IPS-NIHi7 (cell line): Measurements from ENCODE around the gene DDI2.
"Not testable (repeated sequence)": the region's sequence is repeated elsewhere in the genome, so short reads cannot be mapped to it uniquely, and the experiment has no call there.

Experiments
- DNase-seq: peaks from one replicate; pipeline ENCODE4 v3.0.0; 2012; ENCODE audit warnings: mixed read lengths; ENCODE audit errors: extremely low spot score

DDI2 gene

DNA sequence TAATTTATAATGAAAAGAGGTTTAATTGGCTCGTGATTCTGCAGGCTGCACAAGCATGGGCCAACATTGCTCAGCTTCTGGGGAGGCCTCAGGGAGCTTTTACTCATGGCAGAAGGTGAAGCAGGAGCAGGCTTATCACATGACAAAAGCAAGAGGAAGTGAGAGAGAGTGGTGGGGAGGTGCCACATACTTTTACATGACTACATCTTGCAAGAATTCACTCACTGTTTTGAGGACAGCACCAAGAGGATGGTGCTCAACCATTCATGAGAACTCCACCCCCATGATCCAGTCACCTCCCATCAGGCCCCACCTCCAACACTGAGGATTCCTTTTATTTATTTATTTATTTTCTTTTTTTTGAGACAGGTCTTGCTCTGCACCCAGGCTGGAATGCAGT is 61.3 kb downstream of the DDI2 start:
- no peak for DNase-seq

DNA sequence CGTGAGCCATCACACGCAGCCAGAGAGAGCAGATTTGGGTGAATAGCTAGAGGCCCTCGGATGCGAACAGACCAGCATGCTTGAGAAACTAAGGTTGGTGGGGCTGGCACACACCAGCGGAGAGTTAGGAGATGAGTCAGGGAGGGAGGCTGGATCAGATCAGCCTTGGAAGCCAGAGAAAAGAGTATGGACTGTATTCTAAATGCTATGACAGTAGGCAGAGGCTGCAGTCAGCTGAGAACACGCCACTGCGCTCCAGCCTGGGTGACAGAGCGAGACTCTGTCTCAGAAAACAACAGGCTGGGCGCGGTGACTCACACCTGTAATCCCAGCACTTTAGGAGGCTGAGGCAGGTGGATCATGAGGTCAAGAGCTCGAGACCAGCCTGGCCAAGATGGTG is 62.9 kb downstream of the DDI2 start:
- no peak for DNase-seq

DNA sequence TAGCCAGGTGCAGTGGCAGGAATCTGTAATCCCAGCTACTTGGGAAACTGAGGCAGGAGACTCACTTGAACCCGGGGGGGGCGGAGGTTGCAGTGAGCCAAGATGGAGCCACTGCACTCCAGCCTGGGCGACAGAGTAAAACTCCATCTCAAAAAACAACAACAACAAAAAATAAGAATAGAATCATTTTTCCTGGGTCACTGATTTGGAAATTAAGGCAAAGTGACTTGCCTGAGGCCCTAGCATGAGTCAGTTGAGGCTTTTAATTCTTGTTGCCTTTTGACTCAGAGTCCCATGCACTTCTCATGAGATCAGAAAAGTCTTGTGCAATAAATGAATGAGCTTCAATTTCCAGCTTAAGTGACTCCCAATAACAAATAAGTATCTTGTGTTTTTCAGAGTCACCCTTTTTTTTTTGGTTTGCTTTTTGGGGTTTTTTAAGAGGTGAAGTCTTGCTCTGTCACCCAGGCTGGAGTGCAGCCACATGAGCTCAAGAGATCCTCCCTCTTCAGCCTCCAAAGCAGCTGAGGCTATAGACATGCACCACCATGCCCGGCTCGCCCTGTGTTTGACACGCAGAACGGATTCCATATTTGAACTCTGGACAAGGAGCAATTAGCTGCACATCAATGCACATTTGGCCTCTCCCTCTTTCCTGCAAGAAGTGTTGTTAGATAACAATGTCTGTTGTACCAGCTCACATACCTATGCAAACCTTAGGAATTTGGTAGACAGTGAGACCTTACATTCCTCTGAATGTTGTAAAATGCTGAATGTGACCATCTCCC is 63.5 kb downstream of the DDI2 start:
- DNase-seq: no peak

DNA sequence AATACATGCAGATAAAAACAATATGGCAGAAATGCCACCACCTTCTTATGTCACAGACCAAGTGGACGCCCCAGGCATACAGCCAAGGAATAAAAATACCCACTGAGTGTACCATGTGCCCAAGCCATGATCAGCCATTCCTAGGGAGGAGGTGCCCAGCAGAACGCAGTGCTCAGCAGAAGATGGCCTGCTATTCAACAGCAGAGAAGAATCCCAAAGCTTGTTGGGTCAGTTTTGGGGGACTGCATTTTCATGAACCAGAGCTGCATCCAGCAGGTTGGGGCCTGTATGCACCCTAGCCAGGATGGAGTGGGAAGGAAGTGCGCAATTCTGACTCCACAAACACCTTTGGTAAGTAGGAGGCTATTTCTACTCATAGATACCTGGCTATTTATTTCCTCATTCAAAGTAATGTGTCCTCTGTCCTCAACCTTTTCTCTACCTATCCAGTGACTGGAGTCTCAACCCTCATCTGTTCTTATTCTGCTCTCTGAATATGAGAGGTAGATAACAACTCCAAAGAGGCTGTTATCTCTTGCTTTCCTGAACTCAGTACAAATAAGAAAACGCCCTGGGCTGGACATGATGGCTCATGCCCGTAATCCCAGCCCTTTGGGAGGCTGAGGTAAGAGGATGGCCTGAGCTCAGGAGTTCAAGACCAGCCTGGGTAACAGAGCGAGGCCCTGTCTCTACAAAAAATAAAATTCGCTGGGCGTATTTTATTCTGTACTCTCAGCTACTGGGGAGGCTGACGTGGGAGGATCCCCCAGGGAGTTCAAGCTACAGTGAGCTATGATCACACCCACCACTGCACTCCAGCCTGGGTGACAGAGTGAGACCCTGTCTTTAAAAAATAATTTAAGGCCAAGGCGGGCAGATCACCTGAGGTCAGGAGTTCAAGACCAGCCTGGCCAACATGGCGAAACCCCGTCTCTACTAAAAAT is 64.4 kb downstream of the DDI2 start:
- DNase-seq: no peak

DNA sequence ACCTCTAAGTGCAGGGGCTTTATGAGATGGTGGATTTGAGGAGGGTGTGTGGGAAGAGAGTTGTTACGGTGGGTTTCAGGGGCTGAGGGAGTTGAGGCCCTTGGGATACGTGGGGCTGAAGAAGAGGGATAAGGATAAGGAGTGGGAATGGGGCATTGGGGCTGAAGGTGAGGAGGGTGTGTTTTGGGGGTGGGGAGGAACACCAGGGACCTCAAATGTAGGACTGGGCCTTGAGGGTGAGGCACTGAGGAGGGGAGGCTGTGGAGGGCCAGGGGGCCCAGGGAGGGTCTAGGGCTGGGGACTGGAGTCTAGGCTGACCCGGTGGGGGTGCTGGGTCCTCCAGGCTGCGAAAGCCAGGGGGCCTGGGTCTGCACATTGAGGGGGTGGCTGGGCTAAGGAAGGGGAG is 65.7 kb downstream of the DDI2 start:
- DNase-seq: no peak

DNA sequence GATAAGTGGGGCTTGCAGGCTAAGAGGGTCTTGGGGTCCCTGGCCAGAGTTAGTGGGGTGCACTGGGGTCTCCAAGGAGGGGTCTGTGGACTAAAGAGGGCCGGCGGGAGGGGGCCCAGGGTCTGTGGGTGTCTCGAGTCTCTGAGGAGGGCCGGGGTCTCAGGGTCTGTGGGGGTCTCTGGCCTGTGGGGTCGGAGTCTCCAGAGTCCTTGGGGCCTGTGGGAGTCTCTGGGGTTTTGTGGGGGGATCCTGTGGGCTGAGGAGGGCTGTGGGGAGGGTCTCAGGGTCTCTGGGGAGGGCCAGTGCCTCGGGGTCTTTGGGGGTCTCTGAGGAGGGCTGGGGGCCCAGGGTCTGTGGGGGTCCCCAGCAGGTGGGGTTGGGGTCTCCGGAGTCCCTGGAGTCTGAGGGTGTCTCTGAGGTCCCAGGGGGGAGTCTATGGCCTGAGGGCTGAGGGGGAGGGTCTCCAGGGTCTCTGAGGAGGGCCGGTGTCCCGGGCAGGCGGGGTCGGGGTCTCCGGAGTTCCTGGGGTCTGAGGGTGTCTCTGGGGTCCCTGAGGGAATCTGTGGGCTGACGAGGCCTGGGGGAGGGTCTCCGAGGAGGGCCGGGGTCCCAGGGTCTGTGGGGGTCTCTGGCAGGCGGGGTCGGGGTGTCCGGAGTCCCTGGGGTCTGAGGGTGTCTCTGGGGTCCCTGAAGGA is 66.2 kb downstream of the DDI2 start:
- DNase-seq: no peak

DNA sequence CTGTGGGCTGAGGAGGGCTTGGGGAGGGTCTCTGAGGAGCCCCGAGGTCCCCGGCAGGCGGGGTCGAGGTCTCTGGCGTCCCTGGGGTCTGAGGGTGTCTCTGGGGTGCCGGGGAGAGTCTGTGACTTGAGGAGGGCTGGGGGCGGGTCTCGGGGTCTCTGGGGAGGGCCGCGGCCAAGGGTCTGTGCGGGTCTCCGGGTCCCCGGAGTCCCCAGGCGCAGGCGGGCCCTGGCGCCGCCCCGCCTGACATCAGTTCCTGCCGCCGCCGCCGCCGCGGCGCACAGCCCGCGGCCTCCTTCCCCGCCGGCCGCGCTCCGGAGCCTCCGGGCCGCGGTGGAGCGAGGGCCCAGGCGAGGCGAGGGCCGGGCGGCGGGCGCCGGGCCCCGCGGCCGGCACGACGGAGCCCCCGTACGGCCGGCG is 66.8 kb downstream of the DDI2 start, which contains the start of gene PLEKHM2:
TSS of gene PLEKHM2 (plus strand) at position 279 of the 420 bp plus-strand sequence. CDS start 239 bp downstream, outside the sequence.
- peak; percentile 80 for DNase-seq

DNA sequence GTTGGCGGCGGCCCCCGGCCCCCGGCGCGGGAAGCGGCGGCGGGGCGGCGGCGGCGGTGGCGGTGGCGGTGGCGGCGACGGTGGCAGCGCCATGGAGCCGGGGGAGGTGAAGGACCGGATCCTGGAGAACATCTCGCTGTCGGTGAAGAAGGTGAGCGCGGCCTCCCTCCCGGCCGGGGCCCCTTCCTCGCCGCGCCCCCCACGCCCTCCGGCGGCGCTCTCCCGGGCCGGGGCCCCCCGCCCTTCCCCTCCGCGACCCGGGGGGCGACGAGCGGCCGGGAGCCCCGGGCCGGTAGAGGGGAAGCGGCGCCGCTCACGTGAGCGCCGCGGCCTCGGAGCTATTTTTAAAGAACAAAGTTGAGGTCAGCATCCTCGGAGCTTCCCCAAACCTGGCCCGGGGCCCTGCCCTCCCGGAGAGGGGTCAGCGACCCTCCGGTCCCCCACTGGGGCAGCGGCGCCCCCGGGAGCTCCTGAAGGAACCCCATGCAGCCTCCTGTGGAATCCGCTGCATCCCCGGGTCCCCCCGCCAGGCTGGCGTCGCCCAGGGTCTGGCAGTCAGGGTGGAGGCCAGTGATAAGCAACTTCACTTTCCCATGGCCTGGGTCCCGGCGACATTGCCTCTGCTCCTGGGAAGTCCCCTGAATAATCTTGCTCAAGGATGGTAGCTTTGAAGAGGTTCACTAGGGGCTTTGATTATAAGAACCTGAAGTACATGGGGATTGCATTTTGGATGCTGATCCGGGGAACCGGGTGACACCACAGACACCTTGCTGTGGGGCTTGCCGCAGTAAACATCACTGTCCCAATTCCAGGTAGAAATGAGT is 67.4 kb downstream of the DDI2 start:
- peak; percentile 71 for DNase-seq

DNA sequence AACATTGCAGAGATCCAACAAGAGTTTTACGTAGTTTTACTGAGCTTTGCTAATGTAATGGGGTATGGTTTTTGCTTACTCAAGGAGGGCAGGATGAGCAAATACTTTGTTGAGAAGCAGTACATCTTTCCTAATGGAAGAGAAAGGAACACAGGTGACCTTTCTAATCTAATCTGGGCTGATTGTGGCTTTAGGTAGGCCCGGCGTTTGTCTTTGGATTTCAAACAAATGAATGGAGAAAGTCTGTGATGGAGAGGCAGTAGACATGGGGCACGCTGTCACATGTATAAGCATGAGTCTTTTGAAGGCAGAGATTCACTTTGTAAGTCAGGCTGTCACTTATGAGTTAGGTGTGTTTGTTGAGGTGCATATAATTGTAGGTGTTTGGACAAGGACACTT is 68.6 kb downstream of the DDI2 start:
- no peak for DNase-seq

DNA sequence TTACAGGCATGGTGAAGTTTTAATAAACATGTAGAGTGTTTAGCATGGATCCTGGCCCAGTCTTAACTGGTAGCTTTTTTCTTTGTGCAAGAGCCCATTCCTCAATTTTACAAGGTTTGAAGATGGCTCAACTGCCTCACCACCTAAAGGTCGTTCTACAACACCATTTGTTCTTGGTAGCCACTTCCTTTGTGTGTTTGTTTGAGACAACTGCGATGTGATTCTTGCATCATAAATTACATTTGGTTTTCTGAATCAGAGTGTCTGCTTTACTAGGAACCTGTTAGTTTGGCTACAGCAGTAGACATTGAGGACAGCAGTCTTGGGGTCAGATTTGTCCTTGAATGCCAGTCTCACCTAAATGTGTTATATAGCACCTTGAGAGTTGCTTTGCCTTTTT is 70.2 kb downstream of the DDI2 start:
- no peak for DNase-seq

DNA sequence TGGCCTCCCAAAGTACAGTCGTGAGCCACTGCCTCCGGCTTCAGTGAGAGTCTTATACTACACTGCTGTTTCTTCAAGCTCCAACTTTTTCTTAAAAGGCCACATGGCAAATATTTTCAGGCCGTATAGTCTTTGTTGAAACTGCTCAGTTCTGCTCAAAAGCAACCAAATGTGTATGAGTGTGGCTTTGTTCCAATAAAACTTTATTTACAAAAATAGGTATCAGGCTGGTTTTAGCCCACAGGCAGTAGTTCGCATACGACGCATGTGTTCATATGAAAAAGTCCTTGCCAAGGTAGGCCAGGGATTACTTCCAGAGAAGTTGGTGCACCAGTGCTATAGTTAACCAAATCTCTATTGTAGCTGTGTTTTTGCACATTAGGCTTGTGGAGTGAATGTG is 73.1 kb downstream of the DDI2 start:
- DNase-seq: no peak

DNA sequence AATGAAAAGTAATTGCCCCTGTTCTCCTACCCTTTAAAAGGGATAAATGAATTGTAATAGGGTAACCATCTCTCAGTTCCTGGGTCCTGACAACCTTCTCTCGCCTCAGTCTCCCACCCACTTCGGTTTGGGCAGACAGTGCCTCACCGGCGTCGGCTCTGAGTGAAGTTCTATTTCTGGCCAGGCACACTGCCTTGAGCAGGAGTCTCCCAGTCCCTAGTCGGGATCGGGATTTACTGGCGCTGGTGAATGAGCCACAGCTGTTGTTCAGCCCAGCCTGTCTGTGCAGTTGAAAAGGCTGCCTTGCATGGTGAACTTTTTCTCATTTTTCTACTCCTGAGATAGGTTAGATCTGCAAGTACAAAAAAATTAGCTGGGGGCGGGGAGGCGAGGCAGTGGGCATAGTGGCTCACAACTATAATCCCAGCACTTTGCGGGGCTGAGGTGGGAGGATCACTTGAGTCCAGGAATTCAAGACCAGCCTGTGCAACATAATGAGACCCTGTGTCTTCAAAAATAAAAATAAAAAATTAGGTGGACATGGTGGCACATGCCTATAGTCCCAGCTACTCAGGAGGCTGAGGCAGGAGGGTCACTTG is 74.3 kb downstream of the DDI2 start:
- no peak for DNase-seq

DNA sequence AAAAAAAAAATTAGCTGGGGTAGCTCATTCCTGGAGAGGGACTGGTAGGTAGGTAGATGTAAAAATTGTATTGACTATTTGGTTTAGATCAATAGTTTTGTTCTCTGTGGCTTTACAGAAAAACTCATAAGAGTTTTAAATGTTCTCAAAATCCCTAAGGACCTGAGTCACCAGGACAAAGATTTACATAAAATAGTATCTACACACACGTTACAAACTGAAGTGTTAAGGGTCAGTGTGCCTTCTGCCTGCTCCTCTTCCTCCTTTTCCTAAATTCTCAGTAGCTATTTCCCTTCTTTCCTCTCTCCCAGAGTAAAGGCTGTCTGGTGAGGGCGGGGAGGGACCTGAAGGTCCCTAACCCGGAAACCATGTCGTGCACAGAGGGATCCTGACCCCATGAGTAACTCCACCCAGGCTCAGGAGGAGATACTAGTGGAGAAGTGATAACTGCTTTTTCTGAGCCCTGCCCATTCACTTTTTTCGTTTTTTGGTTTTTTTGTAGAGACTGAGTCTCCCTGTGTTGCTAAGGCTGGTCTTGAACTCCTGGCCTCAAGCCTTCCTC is 74.9 kb downstream of the DDI2 start:
- no peak for DNase-seq

DNA sequence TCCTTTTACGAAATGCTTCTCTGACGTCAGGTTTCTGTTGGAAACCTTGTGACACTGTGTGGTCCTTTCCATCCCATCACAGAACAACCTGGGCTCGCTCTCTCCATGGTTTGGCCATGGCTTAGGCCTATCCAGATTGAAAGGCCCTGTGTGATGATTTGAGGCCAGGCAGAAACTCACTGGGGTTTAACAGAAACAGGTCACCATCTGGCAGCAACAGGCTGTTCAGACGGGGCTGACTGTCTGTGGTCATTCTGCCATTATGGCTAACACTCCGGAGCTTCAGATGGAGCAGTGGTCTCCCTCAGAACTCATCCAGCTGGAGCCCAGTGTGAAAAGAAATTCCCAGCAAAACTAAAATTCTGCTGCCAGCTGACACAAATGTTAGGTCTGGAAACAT is 76.1 kb downstream of the DDI2 start:
- no peak for DNase-seq

DNA sequence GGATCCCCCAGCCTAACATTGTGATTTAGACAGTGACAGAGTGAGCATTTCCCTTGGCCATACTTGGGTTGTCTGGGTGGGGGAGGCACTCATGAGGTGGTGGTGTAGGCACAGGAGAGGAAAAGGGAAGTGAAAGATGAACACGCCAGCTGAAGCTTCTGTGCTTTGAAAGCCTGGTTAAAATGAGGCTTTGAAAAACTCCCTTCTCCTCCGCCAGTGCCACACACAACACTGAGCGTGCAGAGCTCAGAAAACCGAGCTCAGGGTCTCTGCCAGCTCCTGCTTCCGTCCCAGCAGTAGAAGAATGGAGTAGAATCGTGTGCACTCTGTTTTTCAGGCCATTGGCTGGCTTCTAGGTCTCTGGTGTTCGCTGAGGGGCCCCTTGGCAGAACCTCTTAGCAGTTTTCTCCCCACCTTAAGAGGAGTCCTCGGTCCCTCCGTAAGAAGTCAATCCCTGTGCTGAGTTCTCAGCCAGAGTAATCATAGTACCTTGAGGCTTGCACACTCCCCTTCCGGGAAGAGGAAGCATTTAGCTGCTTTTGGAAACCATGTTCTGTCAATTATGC is 79.8 kb downstream of the DDI2 start:
- no peak for DNase-seq

DNA sequence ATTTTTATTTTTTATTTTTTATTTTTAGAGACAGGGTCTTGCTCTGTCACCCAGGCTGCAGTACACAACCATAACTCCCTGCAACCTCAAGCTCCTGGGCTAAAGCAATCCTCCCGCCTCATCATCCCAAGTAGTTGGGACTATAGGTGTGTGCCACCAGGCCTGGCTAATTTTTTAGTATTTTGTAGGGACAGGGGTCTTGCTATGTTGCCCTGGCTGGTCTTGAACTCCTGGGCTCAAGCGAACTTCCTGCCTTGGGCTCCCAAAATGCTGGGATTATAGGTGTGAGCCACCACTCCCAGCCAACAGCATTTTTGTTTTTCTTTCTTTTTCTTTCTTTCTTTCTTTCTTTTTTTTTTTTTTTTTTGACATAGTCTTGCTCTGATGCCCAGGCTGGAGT is 80.9 kb downstream of the DDI2 start:
- no peak for DNase-seq

DNA sequence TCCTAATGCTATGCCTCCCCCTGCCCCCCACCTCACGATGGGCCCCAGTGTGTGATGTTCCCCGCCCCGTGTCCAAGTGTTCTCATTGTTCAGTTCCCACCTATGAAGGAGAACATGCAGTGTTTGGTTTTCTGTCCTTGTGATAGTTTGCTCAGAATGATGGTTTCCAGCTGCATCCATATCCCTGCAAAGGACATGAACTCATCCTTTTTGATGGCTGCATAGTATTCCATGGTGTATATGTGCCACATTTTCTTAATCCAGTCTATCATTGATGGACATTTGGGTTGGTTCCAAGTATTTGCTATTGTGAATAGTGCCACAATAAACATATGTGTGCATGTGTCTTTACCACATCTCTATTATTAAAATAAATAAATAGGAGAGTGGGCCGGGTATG is 82.1 kb downstream of the DDI2 start:
- not testable (repeated sequence) for DNase-seq

DNA sequence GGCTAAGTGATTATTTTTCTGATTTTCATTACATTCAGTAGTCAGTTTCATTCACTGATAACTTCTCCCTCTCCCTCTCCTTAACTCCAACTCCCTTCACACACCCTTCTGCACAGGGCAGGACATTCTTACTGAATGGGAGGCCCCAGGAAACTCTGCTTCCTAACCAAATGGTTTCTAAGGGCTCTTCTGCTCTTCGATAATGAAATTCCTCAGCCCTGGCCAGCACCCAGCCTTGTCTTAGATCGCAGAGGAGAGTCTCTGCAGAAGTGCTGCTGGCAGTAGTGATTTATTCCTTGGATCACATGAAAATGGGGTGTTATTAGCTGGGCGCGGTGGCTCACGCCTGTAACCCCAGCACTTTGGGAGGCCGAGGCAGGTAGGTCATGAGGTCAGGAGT is 83.2 kb downstream of the DDI2 start:
- no peak for DNase-seq

DNA sequence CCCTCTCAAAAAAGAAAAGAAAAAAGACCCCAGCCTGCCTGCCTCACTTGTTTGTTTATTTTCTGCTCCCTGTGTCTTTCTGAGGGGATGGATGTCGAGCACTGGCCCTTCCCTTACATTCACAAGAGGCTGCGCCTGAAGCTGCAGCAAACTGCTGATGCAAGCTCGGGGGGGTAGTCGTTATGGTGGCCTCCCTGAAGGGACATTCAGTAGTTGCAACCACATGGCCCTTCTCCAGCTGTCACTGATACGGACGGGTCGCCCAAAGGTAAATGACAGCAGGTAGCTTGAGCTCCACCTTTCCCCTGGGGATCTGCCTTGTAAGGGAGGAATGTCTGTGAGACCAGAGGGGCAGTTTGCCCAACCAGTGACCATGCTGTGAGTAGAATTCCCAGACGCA is 84.5 kb downstream of the DDI2 start:
- DNase-seq: no peak
